Left lung (tissue), 10 donors: ENCODE data around the gene TNIK. TPM values are rescaled to one million over a fixed set of nuclear protein-coding genes. Genes with fewer than 3 reads are reported as not detected.
A peak's percentile ranks its signal among the peaks of the same experiment; 100 is the strongest.

ENCODE experiments used
- ATAC-seq: fragments of 200-7000 bp; cut with Tn5 transposase; one replicate; pipeline ENCODE4 v1.9.1; 2020; ENCODE audit warnings: moderate library complexity
- DNase-seq, 4 donors: peaks; one replicate each; pipeline ENCODE4 v3.0.0-alpha.2; 2013 to 2020
- H3K27ac ChIP-seq, 2 donors: fragments of 200-600 bp; sonication (generic) in 1 of 2; one replicate each; pipeline versions ENCODE4 v1.5.0 to v1.8.0; 2020 to 2021
- H3K27me3 ChIP-seq, 2 donors: fragments of 200-600 bp; sonication (generic) in 1 of 2; one replicate each; pipeline versions ENCODE4 v1.5.0 to v1.8.0; 2020 to 2021
- H3K36me3 ChIP-seq, 2 donors: fragments of 200-600 bp; sonication (generic) in 1 of 2; one replicate each; pipeline versions ENCODE4 v1.5.0 to v1.8.0; 2020 to 2021
- H3K4me1 ChIP-seq, 2 donors: fragments of 200-600 bp; one replicate each; pipeline ENCODE4 v1.8.0; 2021
- H3K4me3 ChIP-seq, 2 donors: fragments of 200-600 bp; sonication (generic) in 1 of 2; one replicate each; pipeline versions ENCODE4 v1.5.0 to v1.8.0; 2020 to 2021; ENCODE audit warnings: mild to moderate bottlenecking in 1 of 2
- H3K9me3 ChIP-seq, 2 donors: fragments of 200-600 bp; sonication (generic) in 1 of 2; one replicate each; pipeline versions ENCODE4 v1.5.0 to v1.8.0; 2020 to 2021
- CTCF ChIP-seq, 2 donors: fragments of 200-600 bp; sonication (generic) in 1 of 2; IDR thresholded peaks; one replicate each; pipeline versions ENCODE4 v1.5.0 to v1.8.0; 2021; ENCODE audit warnings: antibody characterized with exemption in 2 of 2
- intact Hi-C, 2 donors: fragments of 100-400 bp; cut with DNase I; formaldehyde crosslinking; loops; one replicate each; pipeline versions ENCODE4 v1.11.2 to v1.14.2; 2022
- polyA plus RNA-seq, 6 donors: library from polyadenylated mRNA; unstranded; fragments of 120-200 nt; gene quantifications; one replicate each; pipeline ENCODE4 v1.2.1, GENCODE V29; 2013; ENCODE audit not compliant: insufficient read length in 6 of 6
- total RNA-seq, 2 donors: library from RNA; stranded (reverse); fragmentation: NEBNext Ultra II Directional; extraction: Animal tissue kit (Norgen Biotek cat#: 25700); gene quantifications; one replicate each; pipeline ENCODE4 v1.2.1, GENCODE V29; 2021
- donor health status: DM: no; HTN: yes; CAD: no.
- donor health status: DM: no; HTN: no; CAD: no.

The TNIK gene
- total and polyA plus RNA-seq, 8 donors, result 14.8 to 42.0 (median 17.4) TPM

GRCh38 chr3:171335559-171335958, 124.6 kb downstream of the TNIK start:
- Histone ChIP-seq H3K9me3 (no peaks in the 10 kb centered on the region), H3K4me3 (no peak overlapping the region), H3K27me3 (no peaks in the 10 kb centered on the region), H3K27ac (peak overlapping the region; percentile 21 to 58), H3K4me1 (peaks cover 0 to 8% of the 10 kb centered on the region in 2 donors), H3K36me3 (no peaks in the 10 kb centered on the region)
- ATAC-seq (peak; percentile 53), DNase-seq (no peak)
- TF ChIP-seq CTCF (IDR thresholded peaks at IDR 0.05), result no peak
- intact Hi-C loops, result no loop called here

GRCh38 chr3:171334465-171334811, 125.8 kb downstream of the TNIK start:
- Histone ChIP-seq H3K27me3 (no peaks in the 10 kb centered on the region), H3K4me1 (peaks cover 3 to 8% of the 10 kb centered on the region in 2 donors), H3K4me3 (no peak overlapping the region), H3K36me3 (no peaks in the 10 kb centered on the region), H3K9me3 (no peaks in the 10 kb centered on the region), H3K27ac (peak overlapping the region; percentile 23 to 58)
- intact Hi-C loops, result no loop called here
- ATAC-seq (peak; percentile 88), DNase-seq (peak in 2 of 4 donors; percentile 73 to 75)
- TF ChIP-seq CTCF (IDR thresholded peaks at IDR 0.05), result no peak

- intact Hi-C loops, result no loop called here
- peak; percentile 69 for ATAC-seq
- DNase-seq, result peak in 1 of 4 donors; percentile 38
- no peaks in the 10 kb centered on the region for H3K36me3 ChIP-seq
- no peaks in the 10 kb centered on the region for H3K9me3 ChIP-seq
- H3K27ac ChIP-seq, result peak overlapping the region; percentile 23 to 50
- H3K4me1 ChIP-seq, result peaks cover 4 to 8% of the 10 kb centered on the region in 2 donors
- no peak overlapping the region for H3K4me3 ChIP-seq
- TF ChIP-seq CTCF (IDR thresholded peaks at IDR 0.05), result no peak
- H3K27me3 ChIP-seq, result no peaks in the 10 kb centered on the region
Observed at GRCh38 chr3:171333784-171334464, 126.3 kb downstream of the TNIK start.

GRCh38 chr3:171330938-171331337, 129.3 kb downstream of the TNIK start:
- no peaks in the 10 kb centered on the region for H3K27me3 ChIP-seq
- no peaks in the 10 kb centered on the region for H3K36me3 ChIP-seq
- H3K27ac ChIP-seq, result no peak overlapping the region
- no peak for ATAC-seq
- TF ChIP-seq CTCF (IDR thresholded peaks at IDR 0.05), result no peak
- intact Hi-C loops, result no loop called here
- no peak overlapping the region for H3K4me3 ChIP-seq
- no peaks in the 10 kb centered on the region for H3K9me3 ChIP-seq
- DNase-seq, result no peak
- H3K4me1 ChIP-seq, result peaks cover 11 to 16% of the 10 kb centered on the region in 2 donors

GRCh38 chr3:171329746-171330145, 130.5 kb downstream of the TNIK start:
- Histone ChIP-seq H3K4me1 (peaks cover 7 to 16% of the 10 kb centered on the region in 2 donors), H3K4me3 (no peak overlapping the region), H3K36me3 (no peaks in the 10 kb centered on the region), H3K27ac (no peak overlapping the region), H3K27me3 (no peaks in the 10 kb centered on the region), H3K9me3 (no peaks in the 10 kb centered on the region)
- intact Hi-C loops, result no loop called here
- ATAC-seq (no peak), DNase-seq (peak in 1 of 4 donors; percentile 39)
- no peak for TF ChIP-seq CTCF (IDR thresholded peaks at IDR 0.05)
